NOMO-1 treated with DMSO at 0.1 percent for 48 hours (cell line): ENCODE data around the gene EID3.
"Not testable (repeated sequence)": the region's sequence is repeated elsewhere in the genome, so short reads cannot be mapped to it uniquely, and the experiment has no call there.

Source experiments
- DNase-seq: peaks from one replicate; lab custom pipeline; 2025; ENCODE audit not compliant: unreplicated experiment; lab: John Stamatoyannopoulos, UW

EID3 gene

GRCh38 chr12:104288635-104289274 is 14.8 kb upstream of the EID3 start:
- peak; percentile 86 for DNase-seq

- DNase-seq = no peak
Observed at GRCh38 chr12:104290320-104290719, 13.2 kb upstream of the EID3 start.

- DNase-seq = no peak
Observed at GRCh38 chr12:104290855-104291254, 12.7 kb upstream of the EID3 start.

GRCh38 chr12:104291867-104292524 is 11.5 kb upstream of the EID3 start:
- no peak for DNase-seq

GRCh38 chr12:104292872-104293794 is 10.4 kb upstream of the EID3 start:
- DNase-seq = no peak

GRCh38 chr12:104294158-104294859 is 9.2 kb upstream of the EID3 start:
- DNase-seq = not testable (repeated sequence)

- no peak for DNase-seq
Observed at GRCh38 chr12:104294927-104295668, 8.4 kb upstream of the EID3 start.

- no peak for DNase-seq
Observed at GRCh38 chr12:104295954-104296353, 7.6 kb upstream of the EID3 start.

GRCh38 chr12:104296718-104297117 is 6.8 kb upstream of the EID3 start:
- no peak for DNase-seq

- DNase-seq = no peak
Observed at GRCh38 chr12:104297477-104298113, 5.9 kb upstream of the EID3 start.

- DNase-seq = no peak
Observed at GRCh38 chr12:104299842-104300481, 3.6 kb upstream of the EID3 start.

- DNase-seq = no peak
Observed at GRCh38 chr12:104304261-104305009, 896 bp downstream of the EID3 start.

- no peak for DNase-seq
Observed at GRCh38 chr12:104305349-104305748, 1.8 kb downstream of the EID3 start.

- DNase-seq = no peak
Observed at GRCh38 chr12:104306376-104306775, 2.8 kb downstream of the EID3 start.

- DNase-seq = no peak
Observed at GRCh38 chr12:104306943-104307654, 3.6 kb downstream of the EID3 start.

GRCh38 chr12:104307655-104308000 is 4.1 kb downstream of the EID3 start:
- no peak for DNase-seq

GRCh38 chr12:104309446-104309993 is 6.0 kb downstream of the EID3 start:
- DNase-seq = no peak
